CD14-positive monocyte (primary cell): Measurements from ENCODE around the gene RPS6KB2. TPM values are rescaled to one million over a fixed set of nuclear protein-coding genes. Genes with fewer than 3 reads are reported as not detected.

Experiments
- DNase-seq, 3 donors: peaks; one replicate each; pipeline ENCODE4 v3.0.0-alpha.2; 2011 to 2022
- H2AFZ ChIP-seq: 2 replicates; pipeline ENCODE4 v1.6.0; 2012; ENCODE audit warnings: mild to moderate bottlenecking, low read depth, low read length, inconsistent platforms; ENCODE audit not compliant: insufficient read depth, poor library complexity, severe bottlenecking
- H3K27ac ChIP-seq, 2 donors: 1 replicate in 1 of 2; 2 replicates in 1 of 2; pipeline ENCODE4 v1.5.1; 2012 to 2013; ENCODE audit warnings: low read length in 2 of 2, control low read depth in 1 of 2, inconsistent platforms in 1 of 2, low read depth in 1 of 2, mild to moderate bottlenecking in 1 of 2
- H3K27me3 ChIP-seq, 2 donors: one replicate each; pipeline versions ENCODE4 v1.6.0 to v1.6.1; 2011 to 2013; ENCODE audit warnings: low read length in 2 of 2; ENCODE audit not compliant: control insufficient read depth in 2 of 2, insufficient read depth in 2 of 2
- H3K36me3 ChIP-seq, 2 donors: replicated peaks in 1 of 2; 1 replicate in 1 of 2; 2 replicates in 1 of 2; pipeline versions ENCODE4 v1.5.1 to v1.6.1; 2012 to 2013; ENCODE audit warnings: low read length in 2 of 2, control low read depth in 1 of 2, inconsistent platforms in 1 of 2, mild to moderate bottlenecking in 1 of 2; ENCODE audit not compliant: insufficient read depth in 2 of 2, control insufficient read depth in 1 of 2
- H3K4me1 ChIP-seq, 2 donors: 1 replicate in 1 of 2; 2 replicates in 1 of 2; pipeline versions ENCODE4 v1.5.1 to v1.6.1; 2012 to 2013; ENCODE audit warnings: low read length in 2 of 2, control low read depth in 1 of 2, inconsistent platforms in 1 of 2, mild to moderate bottlenecking in 1 of 2, moderate library complexity in 1 of 2; ENCODE audit not compliant: insufficient read depth in 2 of 2, control insufficient read depth in 1 of 2
- H3K4me2 ChIP-seq: replicated peaks from 2 replicates; pipeline ENCODE3; 2012; ENCODE audit warnings: low read length, moderate library complexity, mild to moderate bottlenecking; ENCODE audit not compliant: poor library complexity, severe bottlenecking; ENCODE audit errors: extremely low read depth
- H3K4me3 ChIP-seq, 3 experiments: fragments of 200-600 bp in 1 of 3; sonication (generic) in 1 of 3; replicated peaks in 1 of 3; 1 replicate in 2 of 3; 2 replicates in 1 of 3; pipeline ENCODE4 v1.5.1; 2011 to 2013; ENCODE audit warnings: low read length in 3 of 3, mild to moderate bottlenecking in 3 of 3, control low read depth in 2 of 3, low read depth in 2 of 3, inconsistent platforms in 1 of 3, moderate library complexity in 1 of 3
- H3K79me2 ChIP-seq: 2 replicates; pipeline ENCODE4 v1.6.0; 2012; ENCODE audit warnings: mild to moderate bottlenecking, control low read depth, inconsistent platforms, low read length, moderate library complexity; ENCODE audit not compliant: insufficient read depth
- H3K9ac ChIP-seq: 2 replicates; pipeline ENCODE4 v1.6.0; 2017; ENCODE audit warnings: low read length, mild to moderate bottlenecking; ENCODE audit not compliant: insufficient read depth, poor library complexity, severe bottlenecking
- H3K9me3 ChIP-seq, 2 donors: replicated peaks in 1 of 2; 1 replicate in 1 of 2; 2 replicates in 1 of 2; pipeline versions ENCODE4 v1.5.1 to v1.6.1; 2012 to 2013; ENCODE audit warnings: low read length in 2 of 2, control low read depth in 1 of 2; ENCODE audit not compliant: control insufficient read depth in 1 of 2, insufficient read depth in 1 of 2
- H4K20me1 ChIP-seq: 2 replicates; pipeline ENCODE4 v1.6.0; 2012; ENCODE audit warnings: mild to moderate bottlenecking, low read length, control low read depth, moderate library complexity; ENCODE audit not compliant: insufficient read depth
- H3K27ac Mint-ChIP-seq, 7 donors: one replicate each; pipeline ENCODE4 v1.8.0; 2020; ENCODE audit warnings: mild to moderate bottlenecking in 7 of 7, mixed read lengths in 7 of 7, moderate library complexity in 6 of 7, inconsistent platforms in 2 of 7
- H3K27me3 Mint-ChIP-seq, 3 donors: one replicate each; pipeline ENCODE4 v1.8.0; 2021 to 2022; ENCODE audit warnings: low read depth in 3 of 3, mild to moderate bottlenecking in 3 of 3, mixed read lengths in 3 of 3, moderate library complexity in 3 of 3, inconsistent platforms in 1 of 3
- H3K36me3 Mint-ChIP-seq, 2 donors: one replicate each; pipeline ENCODE4 v1.8.0; 2020; ENCODE audit warnings: mixed read lengths in 2 of 2, inconsistent platforms in 1 of 2, mild to moderate bottlenecking in 1 of 2
- H3K4me1 Mint-ChIP-seq: one replicate; pipeline ENCODE4 v1.8.0; 2020; ENCODE audit warnings: mild to moderate bottlenecking, mixed read lengths
- H3K4me3 Mint-ChIP-seq, 2 donors: one replicate each; pipeline ENCODE4 v1.8.0; 2020; ENCODE audit warnings: mild to moderate bottlenecking in 2 of 2, mixed read lengths in 2 of 2, moderate library complexity in 1 of 2
- H3K9me3 Mint-ChIP-seq, 7 donors: one replicate each; pipeline ENCODE4 v1.8.0; 2020 to 2022; ENCODE audit warnings: mixed read lengths in 7 of 7, mild to moderate bottlenecking in 6 of 7, moderate library complexity in 6 of 7, inconsistent platforms in 2 of 7
- CTCF ChIP-seq: fragments of 200-600 bp; IDR thresholded peaks from one replicate; pipeline ENCODE4 v1.8.0; 2022; ENCODE audit warnings: antibody characterized with exemption, mild to moderate bottlenecking
- WGBS: methylation state at CpG from one replicate; pipeline ENCODE4 v1.1.5; 2013; ENCODE audit warnings: missing lambda C conversion rate; ENCODE audit not compliant: insufficient coverage; 5-methylcytosine and 5-hydroxymethylcytosine counted together
- intact Hi-C, 2 donors: fragments of 100-400 bp; cut with micrococcal nuclease; formaldehyde crosslinking; loops; one replicate each; pipeline versions ENCODE4 v1.15.0 to v1.15.1; 2023
- polyA plus RNA-seq, 3 donors: library from polyadenylated mRNA; depleted of rRNA in 1 of 3; unstranded in 2 of 3; stranded (reverse) in 1 of 3; fragments of 300-500 nt in 2 of 3; fragments of >200 nt in 1 of 3; fragmentation: Illumina TruSeq in 2 of 3; gene quantifications; 1 replicate in 2 of 3; 2 replicates in 1 of 3; pipeline ENCODE4 v1.2.3, GENCODE V29; 2012 to 2021

The RPS6KB2 gene
- polyA plus RNA-seq, 3 donors = 51.6 to 101 (median 53.8) TPM

GRCh38 chr11:67452141-67452952 is 24.1 kb downstream of the RPS6KB2 start, which contains the start of gene GPR152:
Gene GPR152 (minus strand): TSS chr11:67452729. CDS start chr11:67452724, 5 bp downstream.
- H3K9me3 Mint-ChIP-seq = no peaks in the 10 kb centered on the region
- TF ChIP-seq CTCF = no peak
- no peaks in the 10 kb centered on the region for H3K27me3 ChIP-seq
- H2AFZ ChIP-seq = no peak within 1 kb of the TSS
- H3K4me1 ChIP-seq = peaks cover 25 to 41% of the 10 kb centered on the region in 2 donors
- no peaks in the 10 kb centered on the region for H3K36me3 ChIP-seq
- no peak within 1 kb of the TSS for H3K27ac Mint-ChIP-seq
- WGBS = 88% methylated on average over 28 of the region's 33 CpGs
- no peaks in the 10 kb centered on the region for H3K36me3 Mint-ChIP-seq
- intact Hi-C loops = no loop called here
- DNase-seq = no peak
- H3K9me3 ChIP-seq = no peaks in the 10 kb centered on the region
- no peak within 1 kb of the TSS for H3K4me3 ChIP-seq
- no peak within 1 kb of the TSS for H3K4me3 Mint-ChIP-seq
- H3K27ac ChIP-seq = no peak within 1 kb of the TSS
- no peaks in the 10 kb centered on the region for H4K20me1 ChIP-seq
- peaks cover 0 to 2% (median 2%) of the 10 kb centered on the region in 3 donors for H3K27me3 Mint-ChIP-seq
- H3K79me2 ChIP-seq = no peaks in the 10 kb centered on the region
- no peak within 1 kb of the TSS for H3K4me2 ChIP-seq
- H3K9ac ChIP-seq = no peak within 1 kb of the TSS
- H3K4me1 Mint-ChIP-seq = peaks cover 23% of the 10 kb centered on the region

- H3K36me3 ChIP-seq = no peaks in the 10 kb centered on the region
- H2AFZ ChIP-seq = no peak overlapping the region
- no peaks in the 10 kb centered on the region for H3K27me3 ChIP-seq
- no peak overlapping the region for H3K4me2 ChIP-seq
- Mint-ChIP-seq H3K4me1 (peaks cover 16% of the 10 kb centered on the region), H3K9me3 (no peaks in the 10 kb centered on the region), H3K27me3 (peaks cover 0 to 4% (median 2%) of the 10 kb centered on the region in 3 donors), H3K27ac (no peak overlapping the region), H3K4me3 (no peak overlapping the region), H3K36me3 (no peaks in the 10 kb centered on the region)
- no peak overlapping the region for H3K4me3 ChIP-seq
- WGBS = 83% methylated on average over 11 of the region's 21 CpGs
- no peak for DNase-seq
- H3K79me2 ChIP-seq = no peaks in the 10 kb centered on the region
- H3K4me1 ChIP-seq = peaks cover 17 to 29% of the 10 kb centered on the region in 2 donors
- intact Hi-C loops = no loop called here
- no peaks in the 10 kb centered on the region for H3K9me3 ChIP-seq
- H4K20me1 ChIP-seq = no peaks in the 10 kb centered on the region
- TF ChIP-seq CTCF = no peak
- no peak overlapping the region for H3K27ac ChIP-seq
- H3K9ac ChIP-seq = no peak overlapping the region
Observed at GRCh38 chr11:67453816-67454732, 25.8 kb downstream of the RPS6KB2 start.
